ENCODE data around the gene DNAJC3. TPM values are rescaled to one million over a fixed set of nuclear protein-coding genes. Genes with fewer than 3 reads are reported as not detected.
"Not testable (repeated sequence)": the region's sequence is repeated elsewhere in the genome, so short reads cannot be mapped to it uniquely, and the experiment has no call there.

Gene DNAJC3
- total RNA-seq, 2 experiments from 2014 or later, result 21.5 to 22.4 TPM

GRCh38 chr13:95710313-95710712 lies 33.4 kb downstream of the DNAJC3 start:
- ChIA-PET POLR2A (no interaction called here), CTCF (interaction anchor here (0.7 kb wide), 1 partner anchor 519 kb away, joined by 3 read pairs; no protein-coding TSS in a partner anchor)

GRCh38 chr13:95712846-95713245 lies 35.9 kb downstream of the DNAJC3 start:
- POLR2A ChIA-PET, result not testable (repeated sequence)

DNA sequence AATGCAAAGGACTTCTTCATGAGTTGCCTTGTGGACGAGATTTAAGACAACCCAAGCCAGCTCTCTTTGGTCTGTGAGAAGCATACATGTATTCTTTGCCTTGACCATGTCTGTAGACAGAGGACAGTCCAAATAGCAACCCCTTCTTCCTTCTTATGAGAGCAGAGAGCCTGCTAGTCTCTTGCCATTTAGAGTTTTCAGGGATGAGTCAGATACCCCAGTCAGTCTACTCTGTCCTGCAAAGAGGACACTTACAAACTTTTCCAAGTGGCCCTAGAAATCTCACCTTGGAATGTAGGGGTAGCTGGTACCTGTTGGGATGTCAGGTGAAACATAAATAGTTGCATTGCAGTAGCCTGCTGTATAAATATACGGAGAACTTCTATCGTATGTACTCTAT lies 36.7 kb downstream of the DNAJC3 start:
- ChIA-PET POLR2A (no interaction called here), CTCF (no interaction called here)

More at GRCh38 chr13:95712846-95713245, 35.9 kb downstream of the DNAJC3 start:
- CTCF ChIA-PET, result not testable (repeated sequence)

DNA sequence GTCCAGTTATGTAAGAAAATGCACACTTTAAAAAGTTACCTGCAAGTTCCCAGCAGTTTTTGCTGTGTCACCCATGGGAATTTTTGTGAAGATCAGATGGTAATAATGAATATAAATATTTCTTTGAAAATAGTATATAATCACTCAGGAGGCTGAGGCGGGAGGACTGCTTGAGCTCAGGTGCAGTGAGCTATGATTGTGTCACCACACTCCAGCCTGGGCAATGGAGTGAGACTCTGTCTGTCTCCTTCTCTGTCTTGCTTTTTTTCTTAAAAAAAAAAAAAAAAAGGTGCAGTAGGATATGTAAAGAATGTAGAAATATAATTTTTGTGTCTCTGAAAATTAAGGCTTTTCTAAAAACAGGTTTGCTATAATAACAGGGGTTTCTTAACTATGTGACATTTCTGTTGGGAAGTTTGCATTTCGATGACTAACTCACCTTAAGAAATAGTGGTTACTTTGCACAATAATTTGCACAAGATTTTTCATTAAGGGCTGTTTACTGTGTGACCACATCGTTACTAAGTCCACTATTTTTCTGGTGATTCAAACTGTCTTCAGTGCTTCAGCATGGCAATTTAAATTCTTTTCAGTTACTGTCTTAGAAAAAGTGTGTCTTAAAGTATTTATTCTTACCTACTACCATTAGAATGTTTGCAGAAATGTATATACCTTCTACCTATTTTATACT lies 37.3 kb downstream of the DNAJC3 start:
- CTCF ChIA-PET, result no interaction called here
- POLR2A ChIA-PET, result no interaction called here

GRCh38 chr13:95716231-95716630 lies 39.3 kb downstream of the DNAJC3 start:
- POLR2A ChIA-PET, result no interaction called here
- CTCF ChIA-PET, result no interaction called here

GRCh38 chr13:95722241-95722640 lies 45.3 kb downstream of the DNAJC3 start:
- ChIA-PET POLR2A (no interaction called here), CTCF (no interaction called here)

- ChIA-PET POLR2A (no interaction called here), CTCF (no interaction called here)
Measured at GRCh38 chr13:95723438-95723837, 46.5 kb downstream of the DNAJC3 start.

- ChIA-PET CTCF (no interaction called here), POLR2A (no interaction called here)
Measured at GRCh38 chr13:95724252-95724651, 47.3 kb downstream of the DNAJC3 start.

DNA sequence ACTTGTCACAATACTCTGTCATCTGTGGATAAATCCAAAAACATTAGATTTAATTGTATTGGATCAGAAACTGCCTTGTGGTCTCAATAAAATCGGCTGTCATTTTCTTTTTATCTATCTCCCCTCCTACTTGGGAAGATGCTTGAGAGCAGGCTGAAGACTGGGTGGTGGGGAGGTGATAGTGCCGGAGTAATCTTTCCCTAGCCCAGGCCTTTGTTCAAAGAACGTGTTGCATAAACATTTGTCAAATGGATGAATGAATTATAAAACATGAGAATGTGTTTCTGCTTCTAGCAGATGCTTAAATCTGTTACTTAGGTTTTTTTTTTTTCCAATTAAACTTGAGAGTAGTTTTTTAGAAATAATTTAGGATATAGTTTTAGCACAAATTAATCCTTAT lies 49.9 kb downstream of the DNAJC3 start:
- POLR2A ChIA-PET, result no interaction called here
- CTCF ChIA-PET, result no interaction called here

- CTCF ChIA-PET, result no interaction called here
- POLR2A ChIA-PET, result no interaction called here
Measured at GRCh38 chr13:95728957-95729356, 52.0 kb downstream of the DNAJC3 start.

- ChIA-PET POLR2A (no interaction called here), CTCF (interaction anchor here (0.7 kb wide), 1 partner anchor 55 kb away, joined by 4 read pairs; no protein-coding TSS in a partner anchor)
Measured at GRCh38 chr13:95734124-95734523, 57.2 kb downstream of the DNAJC3 start.

GRCh38 chr13:95740071-95740978 lies 63.4 kb downstream of the DNAJC3 start:
- POLR2A ChIA-PET, CTCF ChIA-PET: not testable (repeated sequence)

GRCh38 chr13:95740979-95741320 lies 64.0 kb downstream of the DNAJC3 start:
- CTCF ChIA-PET, result no interaction called here

DNA sequence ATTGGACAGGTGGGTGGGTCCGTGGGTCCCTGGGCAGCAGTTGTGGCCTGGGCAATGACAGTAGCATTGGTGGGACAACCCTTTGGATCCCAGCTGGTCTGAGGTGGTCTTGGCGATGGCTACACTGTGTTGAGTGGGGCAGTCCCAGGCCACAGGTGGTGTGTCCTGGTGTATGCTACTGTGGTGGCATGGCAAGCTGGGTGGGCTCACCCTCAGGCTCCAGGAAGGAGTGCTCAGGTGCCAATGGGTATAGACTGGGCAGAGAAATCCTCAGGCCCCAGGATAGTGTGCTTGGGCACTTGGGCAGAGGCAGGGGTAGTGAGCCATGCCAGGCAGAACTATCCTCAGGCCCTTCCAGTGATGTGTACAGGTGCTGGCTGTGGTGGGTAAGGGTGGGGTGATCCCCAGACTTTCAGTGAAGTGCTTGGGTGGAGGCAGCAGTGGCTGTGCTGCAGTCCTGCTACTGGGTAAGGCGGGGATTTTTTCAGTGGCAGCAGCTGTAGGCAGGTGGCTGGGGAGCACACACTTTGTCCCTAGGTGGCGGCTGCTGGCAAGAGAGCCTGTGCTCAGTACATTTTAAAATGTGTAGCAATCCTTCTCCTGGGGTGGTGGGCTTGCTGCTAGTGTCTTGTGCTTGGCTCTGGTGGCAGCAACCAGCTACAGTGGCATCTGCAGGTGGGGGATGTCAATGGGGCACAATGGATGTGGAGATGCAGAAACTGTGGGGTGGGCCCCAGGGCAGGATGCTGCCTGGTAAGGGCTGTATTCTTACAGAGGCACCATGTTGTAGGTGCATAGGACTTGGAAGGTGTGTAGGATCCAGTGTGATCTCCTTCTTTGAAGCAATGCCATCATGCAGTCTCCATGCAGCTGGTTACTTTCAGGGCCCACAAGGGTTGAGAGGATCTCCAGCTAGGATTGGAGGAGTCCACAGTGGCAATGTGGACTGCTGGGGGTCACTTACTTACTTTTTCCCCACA lies 64.9 kb downstream of the DNAJC3 start:
- ChIA-PET POLR2A (no interaction called here), CTCF (no interaction called here)

More at GRCh38 chr13:95740979-95741320, 64.0 kb downstream of the DNAJC3 start:
- POLR2A ChIA-PET, result no interaction called here

GRCh38 chr13:95743192-95743591 lies 66.3 kb downstream of the DNAJC3 start:
- ChIA-PET POLR2A (no interaction called here), CTCF (no interaction called here)

GRCh38 chr13:95745289-95745688 lies 68.3 kb downstream of the DNAJC3 start:
- POLR2A ChIA-PET, result no interaction called here

DNA sequence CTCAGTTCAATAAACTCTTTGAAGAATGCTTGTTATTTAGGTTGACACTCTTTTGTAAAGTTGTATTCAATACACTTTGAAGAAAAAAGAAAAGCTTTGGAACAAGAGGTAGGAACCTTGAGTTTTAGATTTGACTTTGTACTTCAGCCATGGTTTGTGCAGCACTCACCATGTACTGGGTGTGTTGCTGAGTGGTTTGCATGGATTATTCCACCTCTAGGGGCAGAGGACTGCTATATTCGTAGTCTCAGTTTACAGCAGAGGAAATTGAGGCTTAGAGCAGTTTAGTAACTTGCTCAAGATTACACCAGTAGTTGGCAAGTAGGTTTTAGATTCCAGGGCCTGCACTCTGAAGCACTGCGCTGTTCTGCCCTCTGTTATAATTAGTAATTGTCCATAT lies 68.8 kb downstream of the DNAJC3 start:
- POLR2A ChIA-PET, result no interaction called here
- CTCF ChIA-PET, result no interaction called here

More at GRCh38 chr13:95745289-95745688, 68.3 kb downstream of the DNAJC3 start:
- CTCF ChIA-PET, result no interaction called here

DNA sequence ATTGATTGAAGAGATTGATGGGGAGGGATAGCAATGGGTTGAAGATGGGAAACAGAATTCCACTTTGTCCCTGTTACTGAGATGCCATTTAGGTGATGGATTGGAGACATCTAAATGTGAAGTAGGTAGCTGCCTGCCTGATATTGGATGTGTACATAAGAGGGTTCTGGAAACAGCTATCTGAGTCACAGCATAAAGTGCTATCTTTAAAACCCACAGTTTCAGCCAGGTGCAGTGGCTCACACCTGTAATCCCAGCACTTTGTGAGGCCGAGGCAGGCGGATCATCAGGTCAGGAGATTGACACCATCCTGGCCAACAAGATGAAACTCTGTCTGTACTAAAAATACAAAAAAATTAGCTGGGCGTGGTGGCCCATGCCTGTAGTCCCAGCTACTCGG lies 72.6 kb downstream of the DNAJC3 start:
- ChIA-PET POLR2A (no interaction called here), CTCF (no interaction called here)

- ChIA-PET POLR2A (no interaction called here), CTCF (no interaction called here)
Measured at GRCh38 chr13:95752677-95753076, 75.7 kb downstream of the DNAJC3 start.

DNA sequence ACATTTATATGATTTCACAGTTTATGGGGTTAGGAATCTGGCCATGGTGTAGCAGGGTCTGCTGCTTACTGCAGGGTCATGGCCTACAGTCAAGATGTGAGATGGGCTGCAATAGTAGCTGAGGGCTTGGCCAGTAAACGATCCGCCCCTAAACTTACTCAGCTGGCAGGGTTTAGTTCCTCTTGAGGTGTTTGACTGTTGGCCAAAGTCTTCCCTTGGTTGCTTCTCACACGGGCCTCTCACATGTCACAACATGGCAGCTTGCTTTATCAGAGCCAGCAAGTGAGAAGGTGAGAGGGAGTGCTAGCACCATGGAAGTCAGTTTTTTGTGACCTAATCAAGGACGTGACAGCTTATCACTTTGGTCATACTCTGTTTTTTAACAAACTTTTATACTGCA lies 77.1 kb downstream of the DNAJC3 start:
- ChIA-PET CTCF (no interaction called here), POLR2A (no interaction called here)
